ENCODE measurements around the gene AK4. TPM values are rescaled to one million over a fixed set of nuclear protein-coding genes. Genes with fewer than 3 reads are reported as not detected.

AK4 gene
- total and polyA plus RNA-seq, 2 of the 4 experiments (the other 2 are of a cell fraction), result 12.4 to 30.3 TPM

DNA sequence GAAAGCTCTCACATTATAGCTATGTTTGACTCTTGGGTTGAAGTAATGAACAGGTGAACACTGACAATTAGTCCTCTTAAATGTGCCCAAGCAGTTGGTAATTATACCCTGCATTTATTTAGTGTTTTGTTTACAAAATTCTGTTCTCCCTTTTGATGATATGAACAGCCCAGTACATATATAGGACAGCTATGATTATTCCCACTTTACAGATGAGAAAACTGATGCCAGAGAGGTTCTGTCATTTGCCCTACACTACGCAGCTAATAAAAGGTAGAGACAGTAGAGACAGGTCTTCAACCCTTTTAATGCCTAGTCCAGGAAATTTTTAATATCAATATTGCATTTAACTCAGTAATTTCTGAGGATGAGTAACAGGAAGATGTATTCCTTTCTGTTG, 115.3 kb downstream of the AK4 start:
- Histone ChIP-seq H3K4me1 (ENCODE audit: control insufficient read depth, insufficient read depth, low read length) (no peaks in the 10 kb centered on the region), H3K4ac (ENCODE audit: low read depth, low read length) (no peak overlapping the region), H3K79me1 (ENCODE audit: low read depth in 1 of 2, low read length in 2 of 2) (no peaks in the 10 kb centered on the region), H4K91ac (ENCODE audit: insufficient read depth, low read depth, low read length) (no peak overlapping the region), H4K5ac (ENCODE audit: low read depth, low read length) (no peak overlapping the region), H3K9me1 (ENCODE audit: insufficient read depth, low read length) (no peaks in the 10 kb centered on the region), H2AFZ (replicated peaks; ENCODE audit: low read length, poor library complexity) (no peak overlapping the region), H3K9ac (ENCODE audit: low read depth, low read length) (no peak overlapping the region), H3K56ac (ENCODE audit: extremely low read depth, insufficient read depth, low read length) (no peak overlapping the region), H2BK15ac (ENCODE audit: low read depth, low read length) (no peak overlapping the region), H4K8ac (ENCODE audit: low read depth in 2 of 2, low read length in 2 of 2) (no peak overlapping the region), H3K27ac (ENCODE audit: insufficient read depth, low read length) (no peak overlapping the region), H2AK5ac (ENCODE audit: low read depth, low read length) (no peak overlapping the region), H2AK9ac (replicated peaks; ENCODE audit: low read depth, low read length, poor library complexity) (no peak overlapping the region), H3K9me3 (ENCODE audit: control insufficient read depth, insufficient read depth, low read length) (no peaks in the 10 kb centered on the region), H3K18ac (ENCODE audit: low read depth, low read length) (no peak overlapping the region), H2BK5ac (ENCODE audit: low read depth, low read length, poor library complexity, severe bottlenecking) (no peak overlapping the region), H3K23ac (ENCODE audit: low read depth, low read length) (no peak overlapping the region), H4K20me1 (ENCODE audit: insufficient read depth, low read length) (no peaks in the 10 kb centered on the region), H3K4me3 (ENCODE audit: insufficient read depth, low read depth, low read length) (no peak overlapping the region), H3K36me3 (ENCODE audit: control insufficient read depth, insufficient read depth, low read length) (no peaks in the 10 kb centered on the region), H2BK20ac (ENCODE audit: low read depth, low read length) (no peak overlapping the region), H3K14ac (replicated peaks; ENCODE audit: low read depth, low read length) (no peak overlapping the region), H3K27me3 (ENCODE audit: control insufficient read depth, insufficient read depth, low read length) (peaks cover 27% of the 10 kb centered on the region), H2BK120ac (ENCODE audit: low read depth, low read length) (no peak overlapping the region), H3K4me2 (ENCODE audit: low read depth, low read length) (no peak overlapping the region)
- DNase-seq (no peak), ATAC-seq (ENCODE audit: low read depth) (no peak)
- POLR2A ChIA-PET (ENCODE audit: unreplicated experiment), result no interaction called here
- BruUV-seq (replicated peaks), result no TSS peak
- dilution Hi-C loops (cut with HindIII; ENCODE audit: low sequenced_read_pairs, unreplicated experiment) (no loop called here), in situ Hi-C loops (cut with MboI; ENCODE audit: low sequenced_read_pairs) (no loop called here), intact Hi-C loops (cut with micrococcal nuclease) (no loop called here)
- CTCF ChIA-PET, result no interaction called here
- no CpG with 5 or more reads among the region's 1 CpG for WGBS, 2 experiments (ENCODE audit: extremely low coverage in 2 of 2, insufficient read length in 1 of 2)
- TF ChIP-seq RFX5 (IDR thresholded peaks at IDR 0.05; ENCODE audit: low read depth, low read length), result no peak
- TF ChIP-seq RAD21 (IDR thresholded peaks at IDR 0.05; ENCODE audit: low read length), result no peak
- TF ChIP-seq, protein P1, sequence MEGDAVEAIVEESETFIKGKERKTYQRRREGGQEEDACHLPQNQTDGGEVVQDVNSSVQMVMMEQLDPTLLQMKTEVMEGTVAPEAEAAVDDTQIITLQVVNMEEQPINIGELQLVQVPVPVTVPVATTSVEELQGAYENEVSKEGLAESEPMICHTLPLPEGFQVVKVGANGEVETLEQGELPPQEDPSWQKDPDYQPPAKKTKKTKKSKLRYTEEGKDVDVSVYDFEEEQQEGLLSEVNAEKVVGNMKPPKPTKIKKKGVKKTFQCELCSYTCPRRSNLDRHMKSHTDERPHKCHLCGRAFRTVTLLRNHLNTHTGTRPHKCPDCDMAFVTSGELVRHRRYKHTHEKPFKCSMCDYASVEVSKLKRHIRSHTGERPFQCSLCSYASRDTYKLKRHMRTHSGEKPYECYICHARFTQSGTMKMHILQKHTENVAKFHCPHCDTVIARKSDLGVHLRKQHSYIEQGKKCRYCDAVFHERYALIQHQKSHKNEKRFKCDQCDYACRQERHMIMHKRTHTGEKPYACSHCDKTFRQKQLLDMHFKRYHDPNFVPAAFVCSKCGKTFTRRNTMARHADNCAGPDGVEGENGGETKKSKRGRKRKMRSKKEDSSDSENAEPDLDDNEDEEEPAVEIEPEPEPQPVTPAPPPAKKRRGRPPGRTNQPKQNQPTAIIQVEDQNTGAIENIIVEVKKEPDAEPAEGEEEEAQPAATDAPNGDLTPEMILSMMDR (conservative IDR thresholded peaks at IDR 0.05; ENCODE audit: low read depth, low read length), result no peak
- no peak for TF ChIP-seq RCOR1 (IDR thresholded peaks at IDR 0.05; ENCODE audit: insufficient replicate concordance, low read length)
- TF ChIP-seq, protein P2, sequence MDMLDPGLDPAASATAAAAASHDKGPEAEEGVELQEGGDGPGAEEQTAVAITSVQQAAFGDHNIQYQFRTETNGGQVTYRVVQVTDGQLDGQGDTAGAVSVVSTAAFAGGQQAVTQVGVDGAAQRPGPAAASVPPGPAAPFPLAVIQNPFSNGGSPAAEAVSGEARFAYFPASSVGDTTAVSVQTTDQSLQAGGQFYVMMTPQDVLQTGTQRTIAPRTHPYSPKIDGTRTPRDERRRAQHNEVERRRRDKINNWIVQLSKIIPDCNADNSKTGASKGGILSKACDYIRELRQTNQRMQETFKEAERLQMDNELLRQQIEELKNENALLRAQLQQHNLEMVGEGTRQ (IDR thresholded peaks at IDR 0.05; ENCODE audit: low read depth, low read length), result no peak
- no peak for TF ChIP-seq NFE2L2 (IDR thresholded peaks at IDR 0.05; ENCODE audit: low read depth, low read length)
- no peak for TF ChIP-seq MAZ (IDR thresholded peaks at IDR 0.05; ENCODE audit: borderline replicate concordance, low read depth, low read length)
- no peak for TF ChIP-seq SMC3 (IDR thresholded peaks at IDR 0.05; ENCODE audit: low read depth, low read length)
- TF ChIP-seq POLR2A (IDR thresholded peaks at IDR 0.05; ENCODE audit: low read depth, low read length), result no peak
- TF ChIP-seq FOS (IDR thresholded peaks at IDR 0.05; ENCODE audit: low read depth, low read length), result no peak
- TF ChIP-seq, protein P3, sequence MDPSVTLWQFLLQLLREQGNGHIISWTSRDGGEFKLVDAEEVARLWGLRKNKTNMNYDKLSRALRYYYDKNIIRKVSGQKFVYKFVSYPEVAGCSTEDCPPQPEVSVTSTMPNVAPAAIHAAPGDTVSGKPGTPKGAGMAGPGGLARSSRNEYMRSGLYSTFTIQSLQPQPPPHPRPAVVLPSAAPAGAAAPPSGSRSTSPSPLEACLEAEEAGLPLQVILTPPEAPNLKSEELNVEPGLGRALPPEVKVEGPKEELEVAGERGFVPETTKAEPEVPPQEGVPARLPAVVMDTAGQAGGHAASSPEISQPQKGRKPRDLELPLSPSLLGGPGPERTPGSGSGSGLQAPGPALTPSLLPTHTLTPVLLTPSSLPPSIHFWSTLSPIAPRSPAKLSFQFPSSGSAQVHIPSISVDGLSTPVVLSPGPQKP (IDR thresholded peaks at IDR 0.05; ENCODE audit: borderline replicate concordance, low read depth, low read length), result no peak

All from IMR-90 (cell line).